ENCODE data around the gene FBXO34. TPM values are rescaled to one million over a fixed set of nuclear protein-coding genes. Genes with fewer than 3 reads are reported as not detected.
"Not testable (repeated sequence)": the region's sequence is repeated elsewhere in the genome, so short reads cannot be mapped to it uniquely, and the experiment has no call there.

Gene FBXO34
- total and polyA plus RNA-seq, 4 donors: 23.1 to 37.5 (median 28.1) TPM

- Histone ChIP-seq H3K4me3 (ENCODE audit: low read depth, low read length) (no peak overlapping the region), H3K4me1 (ENCODE audit: control insufficient read depth, insufficient read depth, low read length) (no peaks in the 10 kb centered on the region), H3K36me3 (ENCODE audit: control insufficient read depth, insufficient read depth, low read length) (no peaks in the 10 kb centered on the region), H3K27me3 (ENCODE audit: control insufficient read depth, insufficient read depth, low read length) (no peaks in the 10 kb centered on the region), H3K27ac (ENCODE audit: low read depth, low read length) (no peak overlapping the region), H3K9me3 (ENCODE audit: control insufficient read depth, insufficient read depth, low read length) (no peaks in the 10 kb centered on the region)
- no CpG with 5 or more reads among the region's 2 CpGs for WGBS (ENCODE audit: insufficient coverage)
- no peak for DNase-seq (ENCODE audit: low read depth in 4 of 6, low spot score in 6 of 6)
Observed at GRCh38 chr14:55336162-55336561, 64.9 kb downstream of the FBXO34 start.

DNA sequence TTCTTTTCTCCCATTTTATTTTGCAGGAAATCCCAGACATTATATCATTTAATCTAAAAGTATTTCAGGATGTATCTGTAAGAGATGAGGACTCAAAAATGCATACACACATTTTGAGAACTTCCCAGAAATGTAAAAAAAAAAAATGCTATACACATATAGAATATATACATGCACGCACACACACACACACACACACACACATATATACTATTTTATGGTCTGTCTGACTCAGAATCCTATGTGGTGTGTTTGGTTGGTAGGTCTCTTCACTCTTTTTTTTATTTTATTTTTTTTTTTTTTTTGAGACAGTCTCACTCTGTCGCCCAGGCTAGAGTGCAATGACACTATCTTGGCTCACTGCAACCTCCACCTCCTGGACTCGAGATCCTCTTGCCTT lies 65.5 kb downstream of the FBXO34 start:
- no peaks in the 10 kb centered on the region for H3K9me3 ChIP-seq (ENCODE audit: control insufficient read depth, insufficient read depth, low read length)
- no peaks in the 10 kb centered on the region for H3K4me1 ChIP-seq (ENCODE audit: control insufficient read depth, insufficient read depth, low read length)
- 90% methylated on average over 2 of the region's 3 CpGs for WGBS (ENCODE audit: insufficient coverage)
- H3K27me3 ChIP-seq (ENCODE audit: control insufficient read depth, insufficient read depth, low read length): no peaks in the 10 kb centered on the region
- no peak overlapping the region for H3K27ac ChIP-seq (ENCODE audit: low read depth, low read length)
- no peak for DNase-seq (ENCODE audit: low read depth in 4 of 6, low spot score in 6 of 6)
- H3K4me3 ChIP-seq (ENCODE audit: low read depth, low read length): no peak overlapping the region
- no peaks in the 10 kb centered on the region for H3K36me3 ChIP-seq (ENCODE audit: control insufficient read depth, insufficient read depth, low read length)

DNA sequence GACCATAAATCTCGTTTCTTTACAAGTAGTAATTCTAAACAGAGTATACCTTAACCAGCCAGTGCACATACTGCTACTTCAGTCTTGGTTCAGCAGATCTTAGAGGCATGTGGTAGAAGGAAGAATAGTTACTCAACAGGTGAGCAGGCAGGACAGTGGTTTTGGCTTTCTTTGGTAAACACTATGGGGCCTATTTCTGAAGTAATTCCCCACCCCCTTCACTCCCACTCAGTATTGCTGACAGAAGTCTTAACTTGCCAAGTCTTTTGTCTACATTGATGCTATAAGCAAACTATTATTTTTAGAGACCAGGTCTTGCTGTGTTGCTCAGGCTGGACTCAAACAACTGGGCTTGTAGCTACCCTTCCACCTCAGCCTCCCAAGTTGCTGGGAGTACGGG lies 68.5 kb downstream of the FBXO34 start:
- Histone ChIP-seq H3K27ac (ENCODE audit: low read depth, low read length) (no peak overlapping the region), H3K36me3 (ENCODE audit: control insufficient read depth, insufficient read depth, low read length) (no peaks in the 10 kb centered on the region), H3K4me1 (ENCODE audit: control insufficient read depth, insufficient read depth, low read length) (no peaks in the 10 kb centered on the region), H3K9me3 (ENCODE audit: control insufficient read depth, insufficient read depth, low read length) (no peaks in the 10 kb centered on the region), H3K4me3 (ENCODE audit: low read depth, low read length) (no peak overlapping the region), H3K27me3 (ENCODE audit: control insufficient read depth, insufficient read depth, low read length) (no peaks in the 10 kb centered on the region)
- WGBS (ENCODE audit: insufficient coverage): 58% methylated on average over 1 of the region's 2 CpGs
- no peak for DNase-seq (ENCODE audit: low read depth in 4 of 6, low spot score in 6 of 6)

DNA sequence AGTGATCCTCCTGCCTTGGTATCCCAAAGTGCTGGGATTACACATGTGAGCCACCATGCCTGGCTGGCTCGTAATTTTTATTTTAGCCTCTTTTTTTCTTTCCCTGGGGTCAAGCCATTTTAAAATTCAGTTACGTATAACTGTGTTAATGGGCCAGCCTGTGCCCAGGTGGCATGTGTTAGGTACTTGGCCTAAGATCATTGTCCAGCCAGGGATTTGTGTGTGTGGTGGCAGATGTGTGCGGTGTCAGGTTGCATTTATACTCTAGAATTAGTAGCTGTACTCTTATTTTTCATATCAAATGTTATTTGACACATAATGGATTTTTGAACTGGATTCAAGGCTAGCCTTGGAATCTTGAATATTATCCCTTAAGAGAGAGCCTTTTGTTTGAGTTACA lies 69.3 kb downstream of the FBXO34 start:
- 100% methylated on average over 1 of the region's 3 CpGs for WGBS (ENCODE audit: insufficient coverage)
- Histone ChIP-seq H3K27me3 (ENCODE audit: control insufficient read depth, insufficient read depth, low read length) (no peaks in the 10 kb centered on the region), H3K4me3 (ENCODE audit: low read depth, low read length) (no peak overlapping the region), H3K4me1 (ENCODE audit: control insufficient read depth, insufficient read depth, low read length) (no peaks in the 10 kb centered on the region), H3K9me3 (ENCODE audit: control insufficient read depth, insufficient read depth, low read length) (no peaks in the 10 kb centered on the region), H3K36me3 (ENCODE audit: control insufficient read depth, insufficient read depth, low read length) (no peaks in the 10 kb centered on the region), H3K27ac (ENCODE audit: low read depth, low read length) (no peak overlapping the region)
- DNase-seq (ENCODE audit: low read depth in 4 of 6, low spot score in 6 of 6): no peak

GRCh38 chr14:55341781-55342180 lies 70.6 kb downstream of the FBXO34 start:
- H3K9me3 ChIP-seq (ENCODE audit: control insufficient read depth, insufficient read depth, low read length): no peaks in the 10 kb centered on the region
- no CpG with 5 or more reads among the region's 2 CpGs for WGBS (ENCODE audit: insufficient coverage)
- no peaks in the 10 kb centered on the region for H3K27me3 ChIP-seq (ENCODE audit: control insufficient read depth, insufficient read depth, low read length)
- H3K4me1 ChIP-seq (ENCODE audit: control insufficient read depth, insufficient read depth, low read length): no peaks in the 10 kb centered on the region
- no peak overlapping the region for H3K27ac ChIP-seq (ENCODE audit: low read depth, low read length)
- DNase-seq (ENCODE audit: low read depth in 4 of 6, low spot score in 6 of 6): no peak
- no peak overlapping the region for H3K4me3 ChIP-seq (ENCODE audit: low read depth, low read length)
- no peaks in the 10 kb centered on the region for H3K36me3 ChIP-seq (ENCODE audit: control insufficient read depth, insufficient read depth, low read length)

GRCh38 chr14:55344582-55345163 lies 73.5 kb downstream of the FBXO34 start:
- H3K36me3 ChIP-seq (ENCODE audit: control insufficient read depth, insufficient read depth, low read length); H3K27ac ChIP-seq (ENCODE audit: low read depth, low read length); DNase-seq (ENCODE audit: low read depth in 4 of 6, low spot score in 6 of 6); H3K9me3 ChIP-seq (ENCODE audit: control insufficient read depth, insufficient read depth, low read length); H3K27me3 ChIP-seq (ENCODE audit: control insufficient read depth, insufficient read depth, low read length); H3K4me3 ChIP-seq (ENCODE audit: low read depth, low read length); H3K4me1 ChIP-seq (ENCODE audit: control insufficient read depth, insufficient read depth, low read length): not testable (repeated sequence)
- 60% methylated on average over 1 of the region's 6 CpGs for WGBS (ENCODE audit: insufficient coverage)

GRCh38 chr14:55347040-55347439 lies 75.8 kb downstream of the FBXO34 start:
- peaks cover 6% of the 10 kb centered on the region for H3K36me3 ChIP-seq (ENCODE audit: control insufficient read depth, insufficient read depth, low read length)
- DNase-seq (ENCODE audit: low read depth in 4 of 6, low spot score in 6 of 6): no peak
- no peak overlapping the region for H3K4me3 ChIP-seq (ENCODE audit: low read depth, low read length)
- WGBS (ENCODE audit: insufficient coverage): no CpG with 5 or more reads among the region's 1 CpG
- no peaks in the 10 kb centered on the region for H3K27me3 ChIP-seq (ENCODE audit: control insufficient read depth, insufficient read depth, low read length)
- no peaks in the 10 kb centered on the region for H3K4me1 ChIP-seq (ENCODE audit: control insufficient read depth, insufficient read depth, low read length)
- no peak overlapping the region for H3K27ac ChIP-seq (ENCODE audit: low read depth, low read length)
- H3K9me3 ChIP-seq (ENCODE audit: control insufficient read depth, insufficient read depth, low read length): no peaks in the 10 kb centered on the region

GRCh38 chr14:55347748-55348147 lies 76.5 kb downstream of the FBXO34 start:
- DNase-seq (ENCODE audit: low read depth in 4 of 6, low spot score in 6 of 6): peak in 1 of 6 donors; percentile 15
- peaks cover 6% of the 10 kb centered on the region for H3K36me3 ChIP-seq (ENCODE audit: control insufficient read depth, insufficient read depth, low read length)
- no peaks in the 10 kb centered on the region for H3K27me3 ChIP-seq (ENCODE audit: control insufficient read depth, insufficient read depth, low read length)
- no peak overlapping the region for H3K4me3 ChIP-seq (ENCODE audit: low read depth, low read length)
- H3K9me3 ChIP-seq (ENCODE audit: control insufficient read depth, insufficient read depth, low read length): no peaks in the 10 kb centered on the region
- H3K4me1 ChIP-seq (ENCODE audit: control insufficient read depth, insufficient read depth, low read length): no peaks in the 10 kb centered on the region
- H3K27ac ChIP-seq (ENCODE audit: low read depth, low read length): no peak overlapping the region
- no CpG with 5 or more reads among the region's 3 CpGs for WGBS (ENCODE audit: insufficient coverage)

DNA sequence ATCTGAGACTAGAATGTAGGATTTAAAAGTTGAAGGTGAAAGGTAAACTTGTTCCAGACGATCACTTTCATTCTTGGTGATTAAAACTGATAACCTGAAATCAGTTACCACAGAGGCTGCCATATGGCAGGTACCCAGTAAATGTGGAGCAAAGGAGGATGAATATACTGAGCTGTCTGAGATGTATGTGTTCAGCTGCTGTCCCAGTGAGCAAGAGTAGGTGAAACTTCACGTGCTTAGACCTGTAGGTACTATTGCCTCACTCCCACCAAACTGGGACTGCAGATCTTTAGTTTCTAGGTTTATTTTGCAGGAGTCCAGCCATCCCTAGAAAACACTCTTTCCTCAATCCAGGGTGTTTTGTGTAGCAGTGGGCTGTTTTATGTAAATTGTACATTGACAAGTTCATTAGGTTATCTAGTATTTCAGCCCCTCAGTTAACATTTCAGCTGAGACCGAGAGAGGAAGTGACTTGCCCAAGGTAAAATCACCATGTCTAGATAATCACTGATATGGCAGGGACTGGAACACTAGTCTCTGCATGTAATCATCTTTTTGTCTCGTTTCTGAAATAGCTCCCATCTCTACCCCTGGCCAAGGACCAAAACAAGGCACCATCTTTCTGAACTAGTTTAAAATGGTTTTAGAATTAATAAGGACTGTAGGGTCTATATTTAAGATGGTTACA lies 77.7 kb downstream of the FBXO34 start:
- no peak for DNase-seq (ENCODE audit: low read depth in 4 of 6, low spot score in 6 of 6)
- no peaks in the 10 kb centered on the region for H3K9me3 ChIP-seq (ENCODE audit: control insufficient read depth, insufficient read depth, low read length)
- no peak overlapping the region for H3K27ac ChIP-seq (ENCODE audit: low read depth, low read length)
- no peak overlapping the region for H3K4me3 ChIP-seq (ENCODE audit: low read depth, low read length)
- no peaks in the 10 kb centered on the region for H3K27me3 ChIP-seq (ENCODE audit: control insufficient read depth, insufficient read depth, low read length)
- peaks cover 8% of the 10 kb centered on the region for H3K36me3 ChIP-seq (ENCODE audit: control insufficient read depth, insufficient read depth, low read length)
- 83% methylated on average over 1 of the region's 4 CpGs for WGBS (ENCODE audit: insufficient coverage)
- H3K4me1 ChIP-seq (ENCODE audit: control insufficient read depth, insufficient read depth, low read length): no peaks in the 10 kb centered on the region

- H3K27me3 ChIP-seq (ENCODE audit: control insufficient read depth, insufficient read depth, low read length): no peaks in the 10 kb centered on the region
- H3K9me3 ChIP-seq (ENCODE audit: control insufficient read depth, insufficient read depth, low read length): no peaks in the 10 kb centered on the region
- H3K4me3 ChIP-seq (ENCODE audit: low read depth, low read length): no peak overlapping the region
- peaks cover 9% of the 10 kb centered on the region for H3K36me3 ChIP-seq (ENCODE audit: control insufficient read depth, insufficient read depth, low read length)
- DNase-seq (ENCODE audit: low read depth in 4 of 6, low spot score in 6 of 6): no peak
- H3K4me1 ChIP-seq (ENCODE audit: control insufficient read depth, insufficient read depth, low read length): peaks cover 3% of the 10 kb centered on the region
- H3K27ac ChIP-seq (ENCODE audit: low read depth, low read length): no peak overlapping the region
- 88% methylated on average over 10 of the region's 12 CpGs for WGBS (ENCODE audit: insufficient coverage)
Observed at GRCh38 chr14:55349565-55349964, 78.3 kb downstream of the FBXO34 start.

Data from spinal cord (tissue), 10 donors.